Gastroesophageal sphincter (tissue), 3 donors: ENCODE results near the gene ZFR2.

Experiments
- CTCF ChIP-seq, 4 experiments: fragments of 200-600 bp in 2 of 4; fragments of 450-650 bp in 2 of 4; sonication (generic) in 1 of 4; IDR thresholded peaks; one replicate each; pipeline ENCODE4 v1.5.1; 2017 to 2019; ENCODE audit warnings: antibody characterized with exemption in 4 of 4, mild to moderate bottlenecking in 2 of 4, moderate library complexity in 2 of 4
- EP300 ChIP-seq: sonication (generic); formaldehyde crosslinking; IDR thresholded peaks from one replicate; pipeline ENCODE4 v1.6.1; 2017; ENCODE audit warnings: antibody characterized with exemption, mild to moderate bottlenecking
- POLR2A ChIP-seq, 2 donors: fragments of 450-650 bp; IDR thresholded peaks; one replicate each; pipeline ENCODE4 v1.6.1; 2017; ENCODE audit warnings: antibody characterized with exemption in 2 of 2, mild to moderate bottlenecking in 2 of 2, moderate library complexity in 1 of 2
- POLR2AphosphoS5 ChIP-seq: sonication (generic); formaldehyde crosslinking; IDR thresholded peaks from one replicate; pipeline ENCODE4 v1.6.1; 2017; ENCODE audit warnings: antibody characterized with exemption

DNA sequence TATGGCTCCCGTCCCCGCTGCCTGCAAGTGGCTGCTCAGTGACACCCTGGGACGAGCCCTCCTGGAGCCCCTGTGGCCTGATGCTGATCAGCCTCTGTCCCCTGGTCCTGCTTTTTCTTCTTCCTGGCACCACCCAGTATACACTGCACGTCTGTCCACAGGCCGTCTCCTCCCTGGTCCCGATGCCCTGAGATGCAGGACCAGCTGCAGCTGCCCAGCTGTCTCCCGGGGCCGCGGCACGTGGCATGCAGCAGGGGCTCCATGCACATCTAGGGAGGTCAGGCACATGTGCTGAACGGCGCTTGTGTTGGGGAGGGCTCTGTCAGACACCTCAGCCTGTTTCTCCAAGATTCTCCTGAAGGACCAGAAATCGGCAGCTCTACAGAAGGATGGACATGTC lies 30.2 kb downstream of the ZFR2 start:
- TF ChIP-seq CTCF (IDR thresholded peaks at IDR 0.05) (no peak), EP300 (no peak), POLR2A (IDR thresholded peaks at IDR 0.05) (no peak), POLR2AphosphoS5 (no peak)
